ENCODE results near the gene PLA2G1B. TPM values are rescaled to one million over a fixed set of nuclear protein-coding genes. Genes with fewer than 3 reads are reported as not detected.

Gene PLA2G1B
- total and polyA plus RNA-seq, 9 of the 15 experiments (the other 6 are each of a cell fraction or from before 2014, with no cell fraction given): 1.4 TPM; not detected in 8

GRCh38 chr12:120292661-120293531 lies 34.7 kb downstream of the PLA2G1B start, which contains the start of gene RNU4-1 (continued):
- TF ChIP-seq, protein P1, sequence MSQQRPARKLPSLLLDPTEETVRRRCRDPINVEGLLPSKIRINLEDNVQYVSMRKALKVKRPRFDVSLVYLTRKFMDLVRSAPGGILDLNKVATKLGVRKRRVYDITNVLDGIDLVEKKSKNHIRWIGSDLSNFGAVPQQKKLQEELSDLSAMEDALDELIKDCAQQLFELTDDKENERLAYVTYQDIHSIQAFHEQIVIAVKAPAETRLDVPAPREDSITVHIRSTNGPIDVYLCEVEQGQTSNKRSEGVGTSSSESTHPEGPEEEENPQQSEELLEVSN (IDR thresholded peaks at IDR 0.05; ENCODE audit: borderline replicate concordance in 1 of 2, extremely low read depth in 1 of 2, insufficient read depth in 1 of 2, insufficient read length in 1 of 2, low read depth in 1 of 2, low read length in 1 of 2, poor library complexity in 1 of 2, severe bottlenecking in 1 of 2): peak in 1 of 2 experiments; percentile 12
- peak; percentile 100 for TF ChIP-seq GTF2F1 (IDR thresholded peaks at IDR 0.05; ENCODE audit: low read depth, low read length)
- TF ChIP-seq, protein P2, sequence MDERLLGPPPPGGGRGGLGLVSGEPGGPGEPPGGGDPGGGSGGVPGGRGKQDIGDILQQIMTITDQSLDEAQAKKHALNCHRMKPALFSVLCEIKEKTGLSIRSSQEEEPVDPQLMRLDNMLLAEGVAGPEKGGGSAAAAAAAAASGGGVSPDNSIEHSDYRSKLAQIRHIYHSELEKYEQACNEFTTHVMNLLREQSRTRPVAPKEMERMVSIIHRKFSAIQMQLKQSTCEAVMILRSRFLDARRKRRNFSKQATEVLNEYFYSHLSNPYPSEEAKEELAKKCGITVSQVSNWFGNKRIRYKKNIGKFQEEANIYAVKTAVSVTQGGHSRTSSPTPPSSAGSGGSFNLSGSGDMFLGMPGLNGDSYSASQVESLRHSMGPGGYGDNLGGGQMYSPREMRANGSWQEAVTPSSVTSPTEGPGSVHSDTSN (CRISPR knock-in tag; IDR thresholded peaks at IDR 0.05; ENCODE audit: low read depth): no peak
- TF ChIP-seq, protein P2 (tag; conservative IDR thresholded peaks at IDR 0.05; ENCODE audit: low read depth): 0 out of 2 replicates have a peak, but pooled peaks have one; percentile 13
- peak; percentile 96 for TF ChIP-seq ETS1 (conservative IDR thresholded peaks at IDR 0.05; ENCODE audit: control insufficient read depth, low read depth, low read length)
- TF ChIP-seq MED1 (CRISPR knock-in tag; IDR thresholded peaks at IDR 0.05; ENCODE audit: borderline replicate concordance): 0 out of 2 replicates have a peak, but pooled peaks have one; percentile 88
- no peak for TF ChIP-seq NFYB (IDR thresholded peaks at IDR 0.05; ENCODE audit: extremely low read depth, insufficient read length)
- peak in 1 of 2 experiments; percentile 97; a peak in 2 of 4 replicates for TF ChIP-seq CSDE1 (IDR thresholded peaks at IDR 0.05)
- TF ChIP-seq FOXM1 (IDR thresholded peaks at IDR 0.05; ENCODE audit: low read depth): 0 out of 2 replicates have a peak, but pooled peaks have one; percentile 43
- TF ChIP-seq FOXM1 (CRISPR knock-in tag; IDR thresholded peaks at IDR 0.05; ENCODE audit: low read depth): 0 out of 2 replicates have a peak, but pooled peaks have one; percentile 45
- TF ChIP-seq STAT5A (IDR thresholded peaks at IDR 0.05; ENCODE audit: borderline replicate concordance, low read length): peak; percentile 71
- TF ChIP-seq RBFOX2 (IDR thresholded peaks at IDR 0.05; ENCODE audit: low read depth, low read length): peak; percentile 90
- peak in 1 of 2 experiments; percentile 81; a peak in 2 of 4 replicates for TF ChIP-seq SRF (CRISPR knock-in tag; IDR thresholded peaks at IDR 0.05)
- no peak for TF ChIP-seq IRF2 (CRISPR knock-in tag; IDR thresholded peaks at IDR 0.05)
- TF ChIP-seq MEIS2 (IDR thresholded peaks at IDR 0.05; ENCODE audit: partially characterized antibody): peak; percentile 25
- no peak for TF ChIP-seq NFRKB (IDR thresholded peaks at IDR 0.05; ENCODE audit: low read depth)
- no peak for TF ChIP-seq HMG20B (CRISPR knock-in tag; IDR thresholded peaks at IDR 0.05)
- peak; percentile 68; the same call in 1 of the 2 replicates for TF ChIP-seq ZNF584 (CRISPR knock-in tag; IDR thresholded peaks at IDR 0.05; ENCODE audit: low read depth)
- peak; percentile 94 for TF ChIP-seq THRB (CRISPR knock-in tag; conservative IDR thresholded peaks at IDR 0.05)
- peak; percentile 95 for TF ChIP-seq ZNF316 (IDR thresholded peaks at IDR 0.05)
- no peak for TF ChIP-seq SRSF3 (IDR thresholded peaks at IDR 0.05; ENCODE audit: insufficient read depth, low read length)

Measured in K562 (cell line).